Spleen (tissue), 7 donors: ENCODE data around the gene ARMC9.

Source experiments
- CTCF ChIP-seq, 11 experiments: fragments of 200-600 bp in 7 of 11; fragments of 450-650 bp in 4 of 11; sonication (generic) in 4 of 11; IDR thresholded peaks in 8 of 11; conservative IDR thresholded peaks in 3 of 11; 1 replicate in 7 of 11; 2 replicates in 4 of 11; pipeline versions ENCODE4 v1.4.0 to v1.8.0; 2016 to 2021; ENCODE audit warnings: antibody characterized with exemption in 11 of 11, inconsistent platforms in 4 of 11, mild to moderate bottlenecking in 1 of 11
- POLR2A ChIP-seq, 3 donors: fragments of 450-650 bp; IDR thresholded peaks; one replicate each; pipeline ENCODE4 v1.5.1; 2017; ENCODE audit warnings: antibody characterized with exemption in 3 of 3, mild to moderate bottlenecking in 1 of 3
- POLR2AphosphoS5 ChIP-seq, 3 donors: sonication (generic); formaldehyde crosslinking; IDR thresholded peaks; one replicate each; pipeline ENCODE4 v1.5.1; 2017; ENCODE audit warnings: antibody characterized with exemption in 3 of 3
- donor health status: DM: no; HTN: no; CAD: no; lungs with moderate emphysema.
- donor health status: DM: no; HTN: no; CAD: no.
- donor health status: DM: no; HTN: no; CAD: no.

- TF ChIP-seq CTCF (IDR thresholded peaks at IDR 0.05 in 8 of 11, conservative IDR thresholded peaks at IDR 0.05 in 3 of 11) = no peak
- no peak for TF ChIP-seq POLR2AphosphoS5 (IDR thresholded peaks at IDR 0.05)
- no peak for TF ChIP-seq POLR2A (IDR thresholded peaks at IDR 0.05)
These were observed 194.2 kb downstream of the ARMC9 start for GRCh38 chr2:231392431-231393148.
